Measurements from ENCODE around the gene SMARCE1.

Gene SMARCE1

GRCh38 chr17:40577611-40578065, 70.0 kb downstream of the SMARCE1 start:
- no peak for DNase-seq

- DNase-seq: no peak
These were observed 71.4 kb downstream of the SMARCE1 start for GRCh38 chr17:40576113-40576740.

Data from stimulated activated CD4-positive, alpha-beta T cell treated with anti-CD3 and anti-CD28 coated beads, Interleukin-2, amount 100 ng/mL, for 48 hours (primary cell).